SK-N-SH treated with all-trans-retinoic acid at 6 μM for 48 hours (cell line): ENCODE results near the gene SNRK.

Experiments
- ATAC-seq: fragments of 200-7000 bp; cut with Tn5 transposase; 3 replicates; pipeline ENCODE4 v1.9.1; 2020; ENCODE audit warnings: mild to moderate bottlenecking, moderate library complexity
- ARNTL ChIP-seq: fragments of 450-650 bp; formaldehyde crosslinking; IDR thresholded peaks from 2 replicates; pipeline ENCODE4 v1.5.0; 2020; ENCODE audit warnings: low read depth, mild to moderate bottlenecking, moderate library complexity, borderline replicate concordance
- BACH2 ChIP-seq: fragments of 250-450 bp; sonication (Bioruptor Pico); IDR thresholded peaks from 2 replicates; pipeline ENCODE4 v1.9.0; 2021; ENCODE audit warnings: mild to moderate bottlenecking, borderline replicate concordance
- ESRRG ChIP-seq: fragments of 250-450 bp; sonication (Bioruptor Pico); IDR thresholded peaks from 2 replicates; pipeline ENCODE4 v1.6.1; 2021; ENCODE audit warnings: mild to moderate bottlenecking
- GLIS3 ChIP-seq: fragments of 250-450 bp; sonication (Bioruptor Pico); IDR thresholded peaks from 2 replicates; pipeline ENCODE4 v1.5.0; 2020; ENCODE audit warnings: mild to moderate bottlenecking, moderate library complexity
- ISL1 ChIP-seq: fragments of 250-450 bp; sonication (Bioruptor Pico); IDR thresholded peaks from 2 replicates; pipeline ENCODE4 v2.1.2; 2022; ENCODE audit warnings: mild to moderate bottlenecking, moderate library complexity
- OSR1 ChIP-seq: fragments of 250-450 bp; sonication (Bioruptor Pico); IDR thresholded peaks from 2 replicates; pipeline ENCODE4 v1.8.0; 2022; ENCODE audit warnings: moderate library complexity, mild to moderate bottlenecking, inconsistent platforms
- PPARA ChIP-seq: fragments of 250-450 bp; sonication (Bioruptor Pico); IDR thresholded peaks from 2 replicates; pipeline ENCODE4 v1.5.0; 2020; ENCODE audit warnings: mild to moderate bottlenecking, borderline replicate concordance
- RARB ChIP-seq: fragments of 250-450 bp; sonication (Bioruptor Pico); IDR thresholded peaks from 2 replicates; pipeline ENCODE4 v1.8.0; 2021; ENCODE audit warnings: mild to moderate bottlenecking, moderate library complexity
- SNAI2 ChIP-seq: fragments of 250-450 bp; sonication (Bioruptor Pico); IDR thresholded peaks from 2 replicates; pipeline ENCODE4 v1.5.0; 2020; ENCODE audit warnings: mild to moderate bottlenecking, moderate library complexity
- TCF4 ChIP-seq: fragments of 250-450 bp; sonication (Bioruptor Pico); IDR thresholded peaks from 2 replicates; pipeline ENCODE4 v1.8.0; 2021; ENCODE audit warnings: mild to moderate bottlenecking, moderate library complexity, borderline replicate concordance
- TOX ChIP-seq: fragments of 250-450 bp; sonication (Bioruptor Pico); IDR thresholded peaks from 2 replicates; pipeline ENCODE4 v1.8.0; 2021; ENCODE audit warnings: mild to moderate bottlenecking, moderate library complexity, borderline replicate concordance
- ZC3H10 ChIP-seq: fragments of 250-450 bp; sonication (Bioruptor Pico); IDR thresholded peaks from 2 replicates; pipeline ENCODE4 v1.5.1; 2021; ENCODE audit warnings: mild to moderate bottlenecking, moderate library complexity
- ZFP3 ChIP-seq: fragments of 250-450 bp; sonication (Bioruptor Pico); IDR thresholded peaks from 2 replicates; pipeline ENCODE4 v1.5.0; 2020; ENCODE audit warnings: mild to moderate bottlenecking, moderate library complexity
- ZFP30 ChIP-seq: fragments of 450-650 bp; formaldehyde crosslinking; IDR thresholded peaks from 2 replicates; pipeline ENCODE4 v1.5.0; 2022; ENCODE audit warnings: mild to moderate bottlenecking, moderate library complexity
- ZNF565 ChIP-seq: fragments of 450-650 bp; formaldehyde crosslinking; conservative IDR thresholded peaks from 2 replicates; pipeline ENCODE4 v1.5.0; 2020; ENCODE audit warnings: low read depth, mild to moderate bottlenecking, moderate library complexity
- ZNF70 ChIP-seq: fragments of 450-650 bp; formaldehyde crosslinking; IDR thresholded peaks from 2 replicates; pipeline ENCODE4 v1.5.0; 2020; ENCODE audit warnings: mild to moderate bottlenecking, moderate library complexity
- ZNF8 ChIP-seq: fragments of 450-650 bp; formaldehyde crosslinking; IDR thresholded peaks from 2 replicates; pipeline ENCODE4 v1.5.0; 2020; ENCODE audit warnings: mild to moderate bottlenecking, moderate library complexity
- TF ChIP-seq, protein P1 (sequence below): fragments of 250-450 bp; sonication (Bioruptor Pico); IDR thresholded peaks from 2 replicates; pipeline ENCODE4 v1.5.1; 2020; ENCODE audit warnings: low read depth, mild to moderate bottlenecking, moderate library complexity
- TF ChIP-seq, protein P2 (sequence below): fragments of 250-450 bp; sonication (Bioruptor Pico); IDR thresholded peaks from 2 replicates; pipeline ENCODE4 v1.5.0; 2020; ENCODE audit warnings: mild to moderate bottlenecking, moderate library complexity
- TF ChIP-seq, protein P3 (sequence below): fragments of 250-450 bp; sonication (Bioruptor Pico); IDR thresholded peaks from 2 replicates; pipeline ENCODE4 v1.8.0; 2020; ENCODE audit warnings: mild to moderate bottlenecking, moderate library complexity, borderline replicate concordance
- TF ChIP-seq, protein P4 (sequence below): fragments of 250-450 bp; sonication (Bioruptor Pico); IDR thresholded peaks from 2 replicates; pipeline ENCODE4 v1.5.1; 2021; ENCODE audit warnings: mild to moderate bottlenecking, moderate library complexity
- TF ChIP-seq, protein P5 (sequence below): fragments of 250-450 bp; sonication (Bioruptor Pico); IDR thresholded peaks from 2 replicates; pipeline ENCODE4 v1.8.0; 2021; ENCODE audit warnings: low read depth, mild to moderate bottlenecking, moderate library complexity, borderline replicate concordance

The SNRK gene

DNA sequence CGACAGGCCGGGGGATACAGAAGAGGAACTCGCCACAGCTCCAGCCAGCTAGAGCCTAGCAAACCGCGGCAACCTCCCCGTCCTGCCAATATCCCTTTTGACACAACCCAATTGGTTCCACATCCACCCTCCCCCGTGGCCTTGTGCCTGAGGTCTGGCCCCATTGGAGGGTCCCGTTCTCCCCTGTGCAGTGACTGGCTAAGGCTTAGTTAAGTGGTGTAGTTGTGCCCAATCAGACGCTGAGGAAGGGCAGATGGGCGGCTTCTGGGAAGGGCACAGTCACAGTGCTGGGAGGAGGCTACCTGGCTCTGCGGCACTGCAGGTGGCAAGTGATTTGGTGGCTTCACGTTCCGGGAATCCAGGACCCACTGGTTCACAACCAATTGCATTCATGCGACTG lies 78.6 kb downstream of the SNRK start:
- TF ChIP-seq ZFP30 = no peak
- TF ChIP-seq, protein P1, sequence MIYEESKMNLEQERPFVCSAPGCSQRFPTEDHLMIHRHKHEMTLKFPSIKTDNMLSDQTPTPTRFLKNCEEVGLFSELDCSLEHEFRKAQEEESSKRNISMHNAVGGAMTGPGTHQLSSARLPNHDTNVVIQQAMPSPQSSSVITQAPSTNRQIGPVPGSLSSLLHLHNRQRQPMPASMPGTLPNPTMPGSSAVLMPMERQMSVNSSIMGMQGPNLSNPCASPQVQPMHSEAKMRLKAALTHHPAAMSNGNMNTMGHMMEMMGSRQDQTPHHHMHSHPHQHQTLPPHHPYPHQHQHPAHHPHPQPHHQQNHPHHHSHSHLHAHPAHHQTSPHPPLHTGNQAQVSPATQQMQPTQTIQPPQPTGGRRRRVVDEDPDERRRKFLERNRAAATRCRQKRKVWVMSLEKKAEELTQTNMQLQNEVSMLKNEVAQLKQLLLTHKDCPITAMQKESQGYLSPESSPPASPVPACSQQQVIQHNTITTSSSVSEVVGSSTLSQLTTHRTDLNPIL = no peak
- no peak for TF ChIP-seq ESRRG (CRISPR knock-in tag)
- TF ChIP-seq ARNTL = no peak
- no peak for TF ChIP-seq GLIS3 (CRISPR knock-in tag)
- TF ChIP-seq SNAI2 (CRISPR knock-in tag) = no peak
- TF ChIP-seq, protein P2, sequence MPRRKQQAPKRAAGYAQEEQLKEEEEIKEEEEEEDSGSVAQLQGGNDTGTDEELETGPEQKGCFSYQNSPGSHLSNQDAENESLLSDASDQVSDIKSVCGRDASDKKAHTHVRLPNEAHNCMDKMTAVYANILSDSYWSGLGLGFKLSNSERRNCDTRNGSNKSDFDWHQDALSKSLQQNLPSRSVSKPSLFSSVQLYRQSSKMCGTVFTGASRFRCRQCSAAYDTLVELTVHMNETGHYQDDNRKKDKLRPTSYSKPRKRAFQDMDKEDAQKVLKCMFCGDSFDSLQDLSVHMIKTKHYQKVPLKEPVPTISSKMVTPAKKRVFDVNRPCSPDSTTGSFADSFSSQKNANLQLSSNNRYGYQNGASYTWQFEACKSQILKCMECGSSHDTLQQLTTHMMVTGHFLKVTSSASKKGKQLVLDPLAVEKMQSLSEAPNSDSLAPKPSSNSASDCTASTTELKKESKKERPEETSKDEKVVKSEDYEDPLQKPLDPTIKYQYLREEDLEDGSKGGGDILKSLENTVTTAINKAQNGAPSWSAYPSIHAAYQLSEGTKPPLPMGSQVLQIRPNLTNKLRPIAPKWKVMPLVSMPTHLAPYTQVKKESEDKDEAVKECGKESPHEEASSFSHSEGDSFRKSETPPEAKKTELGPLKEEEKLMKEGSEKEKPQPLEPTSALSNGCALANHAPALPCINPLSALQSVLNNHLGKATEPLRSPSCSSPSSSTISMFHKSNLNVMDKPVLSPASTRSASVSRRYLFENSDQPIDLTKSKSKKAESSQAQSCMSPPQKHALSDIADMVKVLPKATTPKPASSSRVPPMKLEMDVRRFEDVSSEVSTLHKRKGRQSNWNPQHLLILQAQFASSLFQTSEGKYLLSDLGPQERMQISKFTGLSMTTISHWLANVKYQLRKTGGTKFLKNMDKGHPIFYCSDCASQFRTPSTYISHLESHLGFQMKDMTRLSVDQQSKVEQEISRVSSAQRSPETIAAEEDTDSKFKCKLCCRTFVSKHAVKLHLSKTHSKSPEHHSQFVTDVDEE (CRISPR knock-in tag) = no peak
- TF ChIP-seq OSR1 = no peak
- TF ChIP-seq, protein P3, sequence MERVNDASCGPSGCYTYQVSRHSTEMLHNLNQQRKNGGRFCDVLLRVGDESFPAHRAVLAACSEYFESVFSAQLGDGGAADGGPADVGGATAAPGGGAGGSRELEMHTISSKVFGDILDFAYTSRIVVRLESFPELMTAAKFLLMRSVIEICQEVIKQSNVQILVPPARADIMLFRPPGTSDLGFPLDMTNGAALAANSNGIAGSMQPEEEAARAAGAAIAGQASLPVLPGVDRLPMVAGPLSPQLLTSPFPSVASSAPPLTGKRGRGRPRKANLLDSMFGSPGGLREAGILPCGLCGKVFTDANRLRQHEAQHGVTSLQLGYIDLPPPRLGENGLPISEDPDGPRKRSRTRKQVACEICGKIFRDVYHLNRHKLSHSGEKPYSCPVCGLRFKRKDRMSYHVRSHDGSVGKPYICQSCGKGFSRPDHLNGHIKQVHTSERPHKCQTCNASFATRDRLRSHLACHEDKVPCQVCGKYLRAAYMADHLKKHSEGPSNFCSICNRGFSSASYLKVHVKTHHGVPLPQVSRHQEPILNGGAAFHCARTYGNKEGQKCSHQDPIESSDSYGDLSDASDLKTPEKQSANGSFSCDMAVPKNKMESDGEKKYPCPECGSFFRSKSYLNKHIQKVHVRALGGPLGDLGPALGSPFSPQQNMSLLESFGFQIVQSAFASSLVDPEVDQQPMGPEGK = no peak
- no peak for TF ChIP-seq TOX
- TF ChIP-seq ZC3H10 (CRISPR knock-in tag) = no peak
- TF ChIP-seq, protein P4, sequence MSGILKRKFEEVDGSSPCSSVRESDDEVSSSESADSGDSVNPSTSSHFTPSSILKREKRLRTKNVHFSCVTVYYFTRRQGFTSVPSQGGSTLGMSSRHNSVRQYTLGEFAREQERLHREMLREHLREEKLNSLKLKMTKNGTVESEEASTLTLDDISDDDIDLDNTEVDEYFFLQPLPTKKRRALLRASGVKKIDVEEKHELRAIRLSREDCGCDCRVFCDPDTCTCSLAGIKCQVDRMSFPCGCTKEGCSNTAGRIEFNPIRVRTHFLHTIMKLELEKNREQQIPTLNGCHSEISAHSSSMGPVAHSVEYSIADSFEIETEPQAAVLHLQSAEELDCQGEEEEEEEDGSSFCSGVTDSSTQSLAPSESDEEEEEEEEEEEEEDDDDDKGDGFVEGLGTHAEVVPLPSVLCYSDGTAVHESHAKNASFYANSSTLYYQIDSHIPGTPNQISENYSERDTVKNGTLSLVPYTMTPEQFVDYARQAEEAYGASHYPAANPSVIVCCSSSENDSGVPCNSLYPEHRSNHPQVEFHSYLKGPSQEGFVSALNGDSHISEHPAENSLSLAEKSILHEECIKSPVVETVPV (CRISPR knock-in tag) = no peak
- no peak for TF ChIP-seq RARB (CRISPR knock-in tag)
- TF ChIP-seq TCF4 (CRISPR knock-in tag) = no peak
- TF ChIP-seq ISL1 (CRISPR knock-in tag) = no peak
- no peak for TF ChIP-seq BACH2 (CRISPR knock-in tag)
- TF ChIP-seq ZFP3 (CRISPR knock-in tag) = no peak
- TF ChIP-seq ZNF70 (CRISPR knock-in tag) = no peak
- TF ChIP-seq, protein P5, sequence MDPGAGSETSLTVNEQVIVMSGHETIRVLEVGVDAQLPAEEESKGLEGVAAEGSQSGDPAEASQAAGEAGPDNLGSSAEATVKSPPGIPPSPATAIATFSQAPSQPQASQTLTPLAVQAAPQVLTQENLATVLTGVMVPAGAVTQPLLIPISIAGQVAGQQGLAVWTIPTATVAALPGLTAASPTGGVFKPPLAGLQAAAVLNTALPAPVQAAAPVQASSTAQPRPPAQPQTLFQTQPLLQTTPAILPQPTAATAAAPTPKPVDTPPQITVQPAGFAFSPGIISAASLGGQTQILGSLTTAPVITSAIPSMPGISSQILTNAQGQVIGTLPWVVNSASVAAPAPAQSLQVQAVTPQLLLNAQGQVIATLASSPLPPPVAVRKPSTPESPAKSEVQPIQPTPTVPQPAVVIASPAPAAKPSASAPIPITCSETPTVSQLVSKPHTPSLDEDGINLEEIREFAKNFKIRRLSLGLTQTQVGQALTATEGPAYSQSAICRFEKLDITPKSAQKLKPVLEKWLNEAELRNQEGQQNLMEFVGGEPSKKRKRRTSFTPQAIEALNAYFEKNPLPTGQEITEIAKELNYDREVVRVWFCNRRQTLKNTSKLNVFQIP (CRISPR knock-in tag) = no peak
- no peak for TF ChIP-seq PPARA
- ATAC-seq = no peak

DNA sequence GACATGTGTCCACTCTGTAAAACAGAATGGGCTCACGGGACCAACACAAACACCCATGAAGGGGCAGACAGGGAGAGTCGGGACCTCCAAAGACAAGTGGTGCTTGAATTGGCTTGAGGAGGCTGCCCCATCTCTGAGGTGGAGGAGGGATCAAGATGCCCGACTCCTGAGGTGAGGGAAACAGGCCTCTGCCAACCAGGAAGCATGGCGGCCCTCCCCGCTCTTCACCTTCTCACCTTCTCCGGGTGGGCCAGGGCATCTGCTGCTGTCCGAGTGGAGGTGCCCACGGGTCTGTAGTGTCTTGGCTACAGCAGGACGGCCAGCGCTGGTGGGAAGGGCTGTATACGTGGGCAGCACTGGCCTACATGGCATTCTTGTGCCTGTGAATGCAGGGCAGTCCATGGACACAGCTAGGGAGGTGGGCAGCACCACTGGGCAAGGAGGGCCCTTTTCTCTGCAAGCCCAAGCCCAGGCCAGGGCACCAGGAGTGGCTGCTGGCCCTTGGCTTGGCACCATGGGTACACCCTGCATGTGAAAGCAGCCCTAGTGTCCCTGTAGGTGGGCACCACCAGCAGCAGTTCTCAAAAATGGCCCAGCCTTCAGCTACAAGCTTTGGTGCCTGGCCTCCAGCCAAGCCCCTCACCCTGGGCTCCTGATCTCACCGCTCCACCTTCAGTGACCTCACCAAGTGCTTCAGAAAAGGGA lies 79.4 kb downstream of the SNRK start:
- no peak for ATAC-seq
- TF ChIP-seq ESRRG (CRISPR knock-in tag) (no peak), GLIS3 (CRISPR knock-in tag) (no peak), RARB (CRISPR knock-in tag) (no peak), ZNF565 (no peak), PPARA (no peak), TOX (no peak), ZNF8 (no peak)
- TF ChIP-seq, protein P4 (CRISPR knock-in tag) = no peak
- TF ChIP-seq, protein P3 = no peak
- TF ChIP-seq, protein P2 (CRISPR knock-in tag) = no peak
- TF ChIP-seq, protein P5 (CRISPR knock-in tag) = no peak
